OCI-LY1 (cell line): ENCODE measurements around the gene STMND1.

Experiments used
- H2AFZ ChIP-seq: fragments of 200-600 bp; sonication (generic), shearing (Covaris generic); 2 replicates; pipeline ENCODE4 v1.6.0; 2014; ENCODE audit warnings: antibody characterized with exemption, mild to moderate bottlenecking, low read length
- H3F3A ChIP-seq: fragments of 200-600 bp; sonication (generic), shearing (Covaris generic); 2 replicates; pipeline ENCODE4 v1.6.0; 2014; ENCODE audit warnings: mild to moderate bottlenecking, antibody characterized with exemption, low read length, moderate library complexity; ENCODE audit not compliant: insufficient read depth
- H3K27ac ChIP-seq: fragments of 200-600 bp; sonication (generic); 2 replicates; pipeline ENCODE4 v1.5.1; 2014; ENCODE audit warnings: low read length, mixed run types, mild to moderate bottlenecking, low read depth; ENCODE audit not compliant: poor library complexity, severe bottlenecking
- H3K27me3 ChIP-seq: fragments of 200-600 bp; sonication (generic); 2 replicates; pipeline ENCODE4 v1.6.0; 2014; ENCODE audit warnings: antibody characterized with exemption, mild to moderate bottlenecking, low read length, moderate library complexity; ENCODE audit not compliant: insufficient read depth
- H3K36me3 ChIP-seq: fragments of 200-600 bp; sonication (generic); 2 replicates; pipeline ENCODE4 v1.6.1; 2014; ENCODE audit warnings: mild to moderate bottlenecking, antibody characterized with exemption, low read length, moderate library complexity, mixed read lengths; ENCODE audit not compliant: insufficient read depth
- H3K4me1 ChIP-seq: fragments of 200-600 bp; sonication (generic); 2 replicates; pipeline ENCODE4 v1.5.1; 2014; ENCODE audit warnings: mild to moderate bottlenecking, low read length, moderate library complexity; ENCODE audit not compliant: insufficient read depth, severe bottlenecking
- H3K4me2 ChIP-seq: fragments of 200-600 bp; sonication (generic), shearing (Covaris generic); 2 replicates; pipeline ENCODE4 v1.6.1; 2014; ENCODE audit warnings: low read length
- H3K4me3 ChIP-seq: fragments of 200-600 bp; sonication (generic); 2 replicates; pipeline ENCODE4 v1.5.1; 2014; ENCODE audit warnings: low read length, low read depth, mild to moderate bottlenecking, mixed read lengths; ENCODE audit not compliant: poor library complexity, severe bottlenecking
- H3K79me2 ChIP-seq: fragments of 200-600 bp; shearing (Covaris generic); 2 replicates; pipeline ENCODE4 v1.6.1; 2016; ENCODE audit warnings: mixed run types, low read length, mixed read lengths; ENCODE audit not compliant: insufficient read depth
- H3K9ac ChIP-seq: fragments of 200-600 bp; sonication (generic), shearing (Covaris generic); 2 replicates; pipeline ENCODE4 v1.6.1; 2014; ENCODE audit warnings: mild to moderate bottlenecking, low read length, mixed read lengths
- H3K9me2 ChIP-seq: fragments of 200-600 bp; sonication (generic), shearing (Covaris generic); 2 replicates; pipeline ENCODE4 v1.6.1; 2014; ENCODE audit warnings: low read depth, mild to moderate bottlenecking, low read length, mixed read lengths
- H3K9me3 ChIP-seq: fragments of 200-600 bp; shearing (Covaris generic); 2 replicates; pipeline ENCODE4 v1.6.1; 2014; ENCODE audit warnings: low read length, mixed read lengths
- H4K20me1 ChIP-seq: fragments of 200-600 bp; sonication (generic), shearing (Covaris generic); 2 replicates; pipeline ENCODE4 v1.6.0; 2016; ENCODE audit warnings: mild to moderate bottlenecking, low read length; ENCODE audit not compliant: insufficient read depth
- CTCF ChIP-seq: fragments of 200-600 bp; sonication (generic), shearing (Covaris generic); IDR thresholded peaks from 2 replicates; pipeline ENCODE4 v1.5.1; 2017; ENCODE audit warnings: mild to moderate bottlenecking, antibody characterized with exemption, low read length, moderate library complexity, mixed read lengths
- EZH2 ChIP-seq: fragments of 200-600 bp; sonication (generic), shearing (Covaris generic); IDR thresholded peaks from 2 replicates; pipeline ENCODE4 v1.8.0; 2017; ENCODE audit warnings: borderline replicate concordance, mixed run types, mild to moderate bottlenecking, antibody characterized with exemption, low read length, moderate library complexity, mixed read lengths

STMND1 gene

GRCh38 chr6:17088091-17088611 lies 13.7 kb upstream of the STMND1 start:
- Histone ChIP-seq H3K27me3 (no peaks in the 10 kb centered on the region), H3K9me2 (no peaks in the 10 kb centered on the region), H4K20me1 (no peaks in the 10 kb centered on the region), H3K4me2 (no peak overlapping the region), H3K79me2 (no peaks in the 10 kb centered on the region), H3K4me1 (no peaks in the 10 kb centered on the region), H3K27ac (no peak overlapping the region), H3K4me3 (no peak overlapping the region), H3K9ac (no peak overlapping the region), H3F3A (no peaks in the 10 kb centered on the region), H2AFZ (no peak overlapping the region), H3K9me3 (no peaks in the 10 kb centered on the region), H3K36me3 (no peaks in the 10 kb centered on the region)
- TF ChIP-seq CTCF = no peak

GRCh38 chr6:17091122-17091521 lies 10.7 kb upstream of the STMND1 start:
- Histone ChIP-seq H2AFZ (no peak overlapping the region), H4K20me1 (no peaks in the 10 kb centered on the region), H3K9me2 (no peaks in the 10 kb centered on the region), H3K4me1 (no peaks in the 10 kb centered on the region), H3K4me3 (no peak overlapping the region), H3K9me3 (no peaks in the 10 kb centered on the region), H3K4me2 (no peak overlapping the region), H3K36me3 (no peaks in the 10 kb centered on the region), H3K9ac (no peak overlapping the region), H3K27me3 (no peaks in the 10 kb centered on the region), H3F3A (no peaks in the 10 kb centered on the region), H3K79me2 (no peaks in the 10 kb centered on the region), H3K27ac (no peak overlapping the region)
- TF ChIP-seq CTCF (peak; percentile 13; the same call in 1 of the 2 replicates), EZH2 (no peak)

GRCh38 chr6:17093686-17094085 lies 8.2 kb upstream of the STMND1 start:
- no peaks in the 10 kb centered on the region for H3K36me3 ChIP-seq
- no peaks in the 10 kb centered on the region for H3K9me3 ChIP-seq
- H3K4me3 ChIP-seq = no peak overlapping the region
- no peak overlapping the region for H3K27ac ChIP-seq
- H4K20me1 ChIP-seq = no peaks in the 10 kb centered on the region
- H2AFZ ChIP-seq = no peak overlapping the region
- no peak overlapping the region for H3K9ac ChIP-seq
- no peaks in the 10 kb centered on the region for H3K27me3 ChIP-seq
- no peaks in the 10 kb centered on the region for H3F3A ChIP-seq
- no peaks in the 10 kb centered on the region for H3K4me1 ChIP-seq
- no peaks in the 10 kb centered on the region for H3K79me2 ChIP-seq
- H3K4me2 ChIP-seq = no peak overlapping the region
- no peaks in the 10 kb centered on the region for H3K9me2 ChIP-seq
- TF ChIP-seq CTCF (peak; percentile 25; the same call in 1 of the 2 replicates), EZH2 (no peak)
